ENCODE measurements around the gene USH2A. TPM values are rescaled to one million over a fixed set of nuclear protein-coding genes. Genes with fewer than 3 reads are reported as not detected.
A peak's percentile ranks its signal among the peaks of the same experiment; 100 is the strongest.
"Not testable (repeated sequence)": the region's sequence is repeated elsewhere in the genome, so short reads cannot be mapped to it uniquely, and the experiment has no call there.

Gene USH2A
- total RNA-seq, 1 experiment from 2014 or later = 0.02 TPM

GRCh38 chr1:216055004-216055403 is 368.2 kb downstream of the USH2A start:
- no peak for DNase-seq (ENCODE audit: extremely low read depth, low read depth)

- no peak for DNase-seq (ENCODE audit: extremely low read depth, low read depth)
Observed at GRCh38 chr1:216054600-216054999, 368.6 kb downstream of the USH2A start.

- no peak for DNase-seq (ENCODE audit: extremely low read depth, low read depth)
Observed at GRCh38 chr1:216051071-216051470, 372.2 kb downstream of the USH2A start.

- DNase-seq (ENCODE audit: extremely low read depth, low read depth) = no peak
Observed at GRCh38 chr1:216049741-216050430, 373.4 kb downstream of the USH2A start.

GRCh38 chr1:216047811-216048572 is 375.3 kb downstream of the USH2A start:
- DNase-seq (ENCODE audit: extremely low read depth, low read depth) = no peak

GRCh38 chr1:216046336-216046735 is 376.9 kb downstream of the USH2A start:
- DNase-seq (ENCODE audit: extremely low read depth, low read depth) = no peak

- peak; percentile 8 for DNase-seq (ENCODE audit: extremely low read depth, low read depth)
Observed at GRCh38 chr1:216045400-216045799, 377.8 kb downstream of the USH2A start.

- DNase-seq (ENCODE audit: extremely low read depth, low read depth) = no peak
Observed at GRCh38 chr1:216044538-216044937, 378.7 kb downstream of the USH2A start.

GRCh38 chr1:216034506-216034905 is 388.7 kb downstream of the USH2A start:
- DNase-seq (ENCODE audit: extremely low read depth, low read depth) = peak; percentile 26

GRCh38 chr1:216032961-216033614 is 390.2 kb downstream of the USH2A start:
- no peak for DNase-seq (ENCODE audit: extremely low read depth, low read depth)

GRCh38 chr1:216032284-216032683 is 391.0 kb downstream of the USH2A start:
- no peak for DNase-seq (ENCODE audit: extremely low read depth, low read depth)

GRCh38 chr1:216028631-216029030 is 394.6 kb downstream of the USH2A start:
- no peak for DNase-seq (ENCODE audit: extremely low read depth, low read depth)

GRCh38 chr1:216024546-216024945 is 398.7 kb downstream of the USH2A start:
- no peak for DNase-seq (ENCODE audit: extremely low read depth, low read depth)

GRCh38 chr1:216020743-216021345 is 402.4 kb downstream of the USH2A start:
- DNase-seq (ENCODE audit: extremely low read depth, low read depth) = no peak

GRCh38 chr1:216015116-216015515 is 408.1 kb downstream of the USH2A start:
- no peak for DNase-seq (ENCODE audit: extremely low read depth, low read depth)

- no peak for DNase-seq (ENCODE audit: extremely low read depth, low read depth)
Observed at GRCh38 chr1:216014086-216014485, 409.2 kb downstream of the USH2A start.

- DNase-seq (ENCODE audit: extremely low read depth, low read depth) = not testable (repeated sequence)
Observed at GRCh38 chr1:216009456-216009855, 413.8 kb downstream of the USH2A start.

- no peak for DNase-seq (ENCODE audit: extremely low read depth, low read depth)
Observed at GRCh38 chr1:216005916-216006315, 417.3 kb downstream of the USH2A start.

GRCh38 chr1:215992620-215993019 is 430.6 kb downstream of the USH2A start:
- DNase-seq (ENCODE audit: extremely low read depth, low read depth) = peak; percentile 40

- DNase-seq (ENCODE audit: extremely low read depth, low read depth) = no peak
Observed at GRCh38 chr1:215987092-215987875, 436.0 kb downstream of the USH2A start.
